ENCODE results near the gene MELTF.

The MELTF gene

GRCh38 chr3:197031315-197032285 is 2.0 kb upstream of the MELTF start:
- no peak overlapping the region for H3K9ac ChIP-seq (ENCODE audit: low read length)
- no peaks in the 10 kb centered on the region for H3K9me3 ChIP-seq (ENCODE audit: insufficient read depth, low read length)
- no peaks in the 10 kb centered on the region for H3F3A ChIP-seq (ENCODE audit: insufficient read depth)
- H3K27ac ChIP-seq (ENCODE audit: low read depth, low read length), result no peak overlapping the region
- H2AFZ ChIP-seq (ENCODE audit: low read depth, low read length, severe bottlenecking), result no peak overlapping the region
- H3K4me2 ChIP-seq (ENCODE audit: low read depth, low read length, poor library complexity, severe bottlenecking), result no peak overlapping the region
- H3K36me3 ChIP-seq (ENCODE audit: low read length), result no peaks in the 10 kb centered on the region
- no peaks in the 10 kb centered on the region for H3K79me2 ChIP-seq (ENCODE audit: insufficient read depth, low read length)
- no peaks in the 10 kb centered on the region for H3K9me2 ChIP-seq (replicated peaks; ENCODE audit: insufficient read depth, low read length)
- no peak for TF ChIP-seq CTCF (IDR thresholded peaks at IDR 0.05; ENCODE audit: insufficient read depth, low read length, poor library complexity, severe bottlenecking)
- no peak for TF ChIP-seq EZH2phosphoT487 (conservative IDR thresholded peaks at IDR 0.05; ENCODE audit: low read length)
- no peaks in the 10 kb centered on the region for H4K20me1 ChIP-seq (ENCODE audit: low read depth, low read length)
- no peaks in the 10 kb centered on the region for H3K27me3 ChIP-seq (ENCODE audit: low read length)
- no peak overlapping the region for H3K4me3 ChIP-seq (ENCODE audit: insufficient read depth, low read length, poor library complexity, severe bottlenecking)

- Histone ChIP-seq H3K4me2 (ENCODE audit: low read depth, low read length, poor library complexity, severe bottlenecking) (no peak overlapping the region), H2AFZ (ENCODE audit: low read depth, low read length, severe bottlenecking) (no peak overlapping the region)
Measured at GRCh38 chr3:197030379-197031314, 1.0 kb upstream of the MELTF start.

More at GRCh38 chr3:197030379-197031314, 1.0 kb upstream of the MELTF start:
- H3F3A ChIP-seq (ENCODE audit: insufficient read depth), result no peaks in the 10 kb centered on the region
- H3K9ac ChIP-seq (ENCODE audit: low read length), result no peak overlapping the region
- no peaks in the 10 kb centered on the region for H4K20me1 ChIP-seq (ENCODE audit: low read depth, low read length)
- no peaks in the 10 kb centered on the region for H3K27me3 ChIP-seq (ENCODE audit: low read length)
- no peak overlapping the region for H3K4me3 ChIP-seq (ENCODE audit: insufficient read depth, low read length, poor library complexity, severe bottlenecking)
- no peak overlapping the region for H3K27ac ChIP-seq (ENCODE audit: low read depth, low read length)
- no peaks in the 10 kb centered on the region for H3K79me2 ChIP-seq (ENCODE audit: insufficient read depth, low read length)
- no peak for TF ChIP-seq CTCF (IDR thresholded peaks at IDR 0.05; ENCODE audit: insufficient read depth, low read length, poor library complexity, severe bottlenecking)
- TF ChIP-seq EZH2phosphoT487 (conservative IDR thresholded peaks at IDR 0.05; ENCODE audit: low read length), result no peak
- H3K36me3 ChIP-seq (ENCODE audit: low read length), result no peaks in the 10 kb centered on the region
- H3K9me2 ChIP-seq (replicated peaks; ENCODE audit: insufficient read depth, low read length), result no peaks in the 10 kb centered on the region
- H3K9me3 ChIP-seq (ENCODE audit: insufficient read depth, low read length), result no peaks in the 10 kb centered on the region

Data from SU-DHL-6 (cell line).